Mesenchymal stem cell (in vitro differentiated cells and primary cell): ENCODE results near the gene PITPNB.

Source experiments
- DNase-seq: peaks from one replicate; pipeline ENCODE4 v3.0.0-alpha.2; 2013
- H2AFZ ChIP-seq: one replicate; pipeline ENCODE4 v1.6.1; 2013; ENCODE audit warnings: low read depth, mild to moderate bottlenecking, control low read depth, inconsistent platforms, low read length, moderate library complexity
- H2AK5ac ChIP-seq: 2 replicates; pipeline ENCODE4 v1.6.1; 2013; ENCODE audit warnings: low read length, moderate library complexity, mild to moderate bottlenecking, inconsistent platforms; ENCODE audit not compliant: severe bottlenecking
- H2BK120ac ChIP-seq: one replicate; pipeline ENCODE4 v1.6.1; 2013; ENCODE audit warnings: low read depth, mild to moderate bottlenecking, inconsistent platforms, low read length, moderate library complexity
- H2BK12ac ChIP-seq, 2 experiments: one replicate each; pipeline ENCODE4 v1.6.1; 2013; ENCODE audit warnings: inconsistent platforms in 2 of 2, low read length in 2 of 2, mild to moderate bottlenecking in 2 of 2, moderate library complexity in 2 of 2, control low read depth in 1 of 2
- H2BK15ac ChIP-seq: one replicate; pipeline ENCODE4 v1.6.1; 2013; ENCODE audit warnings: mild to moderate bottlenecking, low read depth, inconsistent platforms; ENCODE audit not compliant: poor library complexity, severe bottlenecking
- H2BK5ac ChIP-seq: 2 replicates; pipeline ENCODE4 v1.6.1; 2013; ENCODE audit warnings: low read depth, mild to moderate bottlenecking, low read length, control low read depth, inconsistent platforms; ENCODE audit not compliant: poor library complexity, severe bottlenecking
- H3K14ac ChIP-seq, 2 experiments: one replicate each; pipeline ENCODE4 v1.6.1; 2013; ENCODE audit warnings: inconsistent platforms in 2 of 2, low read length in 2 of 2, control low read depth in 1 of 2, mild to moderate bottlenecking in 1 of 2, moderate library complexity in 1 of 2
- H3K18ac ChIP-seq, 2 experiments: one replicate each; pipeline ENCODE4 v1.6.1; 2013; ENCODE audit warnings: inconsistent platforms in 2 of 2, low read length in 2 of 2, control low read depth in 1 of 2, low read depth in 1 of 2, mild to moderate bottlenecking in 1 of 2
- H3K23ac ChIP-seq, 2 experiments: one replicate each; pipeline ENCODE4 v1.6.1; 2013; ENCODE audit warnings: inconsistent platforms in 2 of 2, low read length in 2 of 2, mild to moderate bottlenecking in 2 of 2, moderate library complexity in 2 of 2, control low read depth in 1 of 2
- H3K27ac ChIP-seq: 2 replicates; pipeline ENCODE4 v1.5.1; 2013; ENCODE audit warnings: mild to moderate bottlenecking, moderate library complexity, low read length, control low read depth, inconsistent platforms; ENCODE audit not compliant: poor library complexity, severe bottlenecking
- H3K27me3 ChIP-seq, 2 experiments: 2 replicates each; pipeline versions ENCODE4 v1.6.1 to v1.7.0; 2013; ENCODE audit warnings: low read length in 2 of 2, mild to moderate bottlenecking in 2 of 2, moderate library complexity in 2 of 2, control low read depth in 1 of 2, inconsistent platforms in 1 of 2; ENCODE audit not compliant: control insufficient read depth in 1 of 2, insufficient read depth in 1 of 2
- H3K36me3 ChIP-seq, 2 experiments: 2 replicates each; pipeline versions ENCODE4 v1.6.1 to v1.7.0; 2013; ENCODE audit warnings: low read length in 2 of 2, control low read depth in 1 of 2, inconsistent platforms in 1 of 2, low read depth in 1 of 2, mild to moderate bottlenecking in 1 of 2; ENCODE audit not compliant: insufficient read depth in 2 of 2, control insufficient read depth in 1 of 2
- H3K4ac ChIP-seq, 2 experiments: one replicate each; pipeline ENCODE4 v1.6.1; 2013; ENCODE audit warnings: inconsistent platforms in 2 of 2, low read length in 2 of 2, mild to moderate bottlenecking in 2 of 2, moderate library complexity in 2 of 2, control low read depth in 1 of 2, low read depth in 1 of 2
- H3K4me1 ChIP-seq: 2 replicates; pipeline ENCODE4 v1.6.1; 2013; ENCODE audit warnings: low read depth, low read length, control low read depth; ENCODE audit not compliant: control insufficient read depth, insufficient read depth
- H3K4me2 ChIP-seq: 2 replicates; pipeline ENCODE4 v1.6.1; 2013; ENCODE audit warnings: low read length, mild to moderate bottlenecking, inconsistent platforms; ENCODE audit not compliant: poor library complexity, severe bottlenecking
- H3K4me3 ChIP-seq, 2 experiments: 2 replicates each; pipeline versions ENCODE4 v1.5.1 to v1.7.0; 2013; ENCODE audit warnings: low read length in 2 of 2, mild to moderate bottlenecking in 2 of 2, control low read depth in 1 of 2, low read depth in 1 of 2; ENCODE audit not compliant: insufficient read depth in 1 of 2
- H3K79me1 ChIP-seq: replicated peaks from 2 replicates; pipeline ENCODE4 v1.6.1; 2013; ENCODE audit warnings: mild to moderate bottlenecking, control low read depth, low read length, inconsistent platforms; ENCODE audit not compliant: poor library complexity, severe bottlenecking
- H3K9ac ChIP-seq: 2 replicates; pipeline ENCODE4 v1.7.0; 2013; ENCODE audit warnings: mild to moderate bottlenecking, low read length, moderate library complexity
- H3K9me3 ChIP-seq: 2 replicates; pipeline ENCODE4 v1.7.0; 2013; ENCODE audit warnings: mild to moderate bottlenecking, low read length; ENCODE audit not compliant: control insufficient read depth
- H4K8ac ChIP-seq: one replicate; pipeline ENCODE4 v1.6.1; 2013; ENCODE audit warnings: inconsistent platforms, mild to moderate bottlenecking, low read length, moderate library complexity
- H4K91ac ChIP-seq: one replicate; pipeline ENCODE4 v1.6.1; 2013; ENCODE audit warnings: mild to moderate bottlenecking, low read length, inconsistent platforms
- WGBS: methylation state at CpG from one replicate; pipeline ENCODE4 v1.1.7; 2013; ENCODE audit warnings: mixed read lengths; 5-methylcytosine and 5-hydroxymethylcytosine counted together

Gene PITPNB

GRCh38 chr22:27829620-27830019, 89.4 kb downstream of the PITPNB start:
- Histone ChIP-seq H4K8ac (no peak overlapping the region), H2AK5ac (no peak overlapping the region), H3K4me2 (no peak overlapping the region), H2BK120ac (no peak overlapping the region), H2BK12ac (no peak overlapping the region), H3K14ac (no peak overlapping the region), H2BK15ac (no peak overlapping the region), H3K79me1 (no peaks in the 10 kb centered on the region), H3K4me3 (no peak overlapping the region), H3K27ac (no peak overlapping the region), H3K23ac (no peak overlapping the region), H2AFZ (no peak overlapping the region), H3K4me1 (peaks cover 4% of the 10 kb centered on the region), H3K27me3 (no peaks in the 10 kb centered on the region), H3K36me3 (peaks cover 0 to 4% of the 10 kb centered on the region in 2 experiments), H3K9ac (no peak overlapping the region), H4K91ac (no peak overlapping the region), H2BK5ac (no peak overlapping the region), H3K18ac (no peak overlapping the region), H3K9me3 (peaks cover 3% of the 10 kb centered on the region), H3K4ac (no peak overlapping the region)
- 72% methylated on average over 3 of the region's 3 CpGs for WGBS
- DNase-seq: no peak

- Histone ChIP-seq H3K4me1 (peaks cover 4% of the 10 kb centered on the region), H3K79me1 (no peaks in the 10 kb centered on the region)
- WGBS: 92% methylated on average over 15 of the region's 23 CpGs
These were observed 91.2 kb downstream of the PITPNB start for GRCh38 chr22:27827604-27828587.

DNA sequence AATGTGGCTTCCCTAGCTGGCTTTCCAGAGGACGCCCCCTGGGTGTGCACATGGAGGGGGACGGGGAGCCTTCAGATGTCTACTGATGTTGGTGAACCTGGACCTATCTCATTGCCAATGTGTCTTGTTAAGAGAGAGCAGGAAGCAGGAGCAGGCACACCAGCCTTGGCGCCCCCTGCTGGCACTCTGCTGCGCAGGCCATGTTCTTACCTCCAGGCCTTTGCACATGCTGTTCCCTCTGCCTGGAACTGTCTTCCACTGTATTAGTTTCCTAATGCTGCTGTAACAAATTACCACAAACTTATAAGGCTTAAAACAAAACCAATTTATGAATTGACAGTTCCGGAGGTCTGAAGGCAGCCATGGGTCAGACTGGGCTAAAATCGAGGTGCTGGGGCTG, 93.9 kb downstream of the PITPNB start:
- no peak overlapping the region for H2BK120ac ChIP-seq
- DNase-seq: no peak
- no peak overlapping the region for H3K14ac ChIP-seq
- H4K91ac ChIP-seq: no peak overlapping the region
- no peak overlapping the region for H2AK5ac ChIP-seq
- H3K4me3 ChIP-seq: no peak overlapping the region
- H2BK5ac ChIP-seq: no peak overlapping the region
- peaks cover 0 to 4% of the 10 kb centered on the region in 2 experiments for H3K36me3 ChIP-seq
- H3K27ac ChIP-seq: no peak overlapping the region
- H3K4me1 ChIP-seq: peaks cover 2% of the 10 kb centered on the region
- H4K8ac ChIP-seq: no peak overlapping the region
- no peak overlapping the region for H3K4me2 ChIP-seq
- H3K9me3 ChIP-seq: peaks cover 3% of the 10 kb centered on the region
- H3K9ac ChIP-seq: no peak overlapping the region
- no peak overlapping the region for H3K23ac ChIP-seq
- H3K27me3 ChIP-seq: no peaks in the 10 kb centered on the region
- H2BK12ac ChIP-seq: peak overlapping the region in 1 of 2 experiments; percentile 11
- no peak overlapping the region for H2BK15ac ChIP-seq
- 80% methylated on average over 6 of the region's 6 CpGs for WGBS
- no peak overlapping the region for H2AFZ ChIP-seq
- H3K79me1 ChIP-seq: no peaks in the 10 kb centered on the region
- H3K4ac ChIP-seq: no peak overlapping the region
- H3K18ac ChIP-seq: no peak overlapping the region

More at GRCh38 chr22:27827604-27828587, 91.2 kb downstream of the PITPNB start:
- H3K27me3 ChIP-seq: no peaks in the 10 kb centered on the region
- no peak overlapping the region for H2AFZ ChIP-seq
- H3K18ac ChIP-seq: no peak overlapping the region
- H3K4ac ChIP-seq: no peak overlapping the region
- H2BK120ac ChIP-seq: no peak overlapping the region
- H2BK5ac ChIP-seq: no peak overlapping the region
- no peak overlapping the region for H3K23ac ChIP-seq
- no peak overlapping the region for H2BK12ac ChIP-seq
- H3K27ac ChIP-seq: no peak overlapping the region
- H4K8ac ChIP-seq: no peak overlapping the region
- no peak overlapping the region for H3K9ac ChIP-seq
- H3K14ac ChIP-seq: no peak overlapping the region
- no peak overlapping the region for H3K4me2 ChIP-seq
- no peak overlapping the region for H2AK5ac ChIP-seq
- H3K4me3 ChIP-seq: no peak overlapping the region
- H3K9me3 ChIP-seq: peaks cover 3% of the 10 kb centered on the region
- no peak overlapping the region for H2BK15ac ChIP-seq
- DNase-seq: no peak
- peaks cover 0 to 4% of the 10 kb centered on the region in 2 experiments for H3K36me3 ChIP-seq
- H4K91ac ChIP-seq: no peak overlapping the region

GRCh38 chr22:27823221-27823620, 95.8 kb downstream of the PITPNB start:
- Histone ChIP-seq H2AFZ (no peak overlapping the region), H2BK5ac (no peak overlapping the region), H3K27ac (no peak overlapping the region), H2BK120ac (no peak overlapping the region), H2BK12ac (no peak overlapping the region), H2AK5ac (no peak overlapping the region), H3K14ac (no peak overlapping the region), H4K8ac (no peak overlapping the region), H3K36me3 (peaks cover 0 to 4% of the 10 kb centered on the region in 2 experiments), H4K91ac (no peak overlapping the region), H2BK15ac (no peak overlapping the region), H3K4me1 (peaks cover 2% of the 10 kb centered on the region), H3K79me1 (no peaks in the 10 kb centered on the region), H3K18ac (no peak overlapping the region), H3K9ac (no peak overlapping the region), H3K27me3 (no peaks in the 10 kb centered on the region), H3K4me2 (no peak overlapping the region), H3K9me3 (peaks cover 3% of the 10 kb centered on the region), H3K23ac (no peak overlapping the region), H3K4ac (no peak overlapping the region), H3K4me3 (no peak overlapping the region)
- DNase-seq: no peak
- 38% methylated on average over 1 of the region's 1 CpG for WGBS
